HG03139 (cell line): ENCODE results near the gene DUOXA2.
"Not testable (repeated sequence)": the region's sequence is repeated elsewhere in the genome, so short reads cannot be mapped to it uniquely, and the experiment has no call there.

ENCODE experiments used
- ATAC-seq: cut with Tn5 transposase; IDR thresholded peaks from one replicate; pipeline ENCODE4 v1.9.1; 2021; ENCODE audit not compliant: unreplicated experiment

The DUOXA2 gene

GRCh38 chr15:45094358-45094730 is 19.8 kb upstream of the DUOXA2 start:
- ATAC-seq = no peak

- ATAC-seq = no peak
Observed at GRCh38 chr15:45095661-45096060, 18.5 kb upstream of the DUOXA2 start.

GRCh38 chr15:45097466-45097865 is 16.7 kb upstream of the DUOXA2 start:
- no peak for ATAC-seq

- ATAC-seq = no peak
Observed at GRCh38 chr15:45099549-45100165, 14.5 kb upstream of the DUOXA2 start.

GRCh38 chr15:45100884-45101625 is 13.1 kb upstream of the DUOXA2 start:
- no peak for ATAC-seq

GRCh38 chr15:45101749-45102148 is 12.4 kb upstream of the DUOXA2 start:
- no peak for ATAC-seq

- no peak for ATAC-seq
Observed at GRCh38 chr15:45102226-45102625, 11.9 kb upstream of the DUOXA2 start.

- ATAC-seq = not testable (repeated sequence)
Observed at GRCh38 chr15:45104170-45104569, 10.0 kb upstream of the DUOXA2 start.

- ATAC-seq = no peak
Observed at GRCh38 chr15:45105586-45105985, 8.5 kb upstream of the DUOXA2 start.

GRCh38 chr15:45106002-45106790 is 7.9 kb upstream of the DUOXA2 start:
- ATAC-seq = no peak

- ATAC-seq = no peak
Observed at GRCh38 chr15:45107941-45108630, 6.0 kb upstream of the DUOXA2 start.

- ATAC-seq = no peak
Observed at GRCh38 chr15:45110256-45110820, 3.8 kb upstream of the DUOXA2 start.

- ATAC-seq = no peak
Observed at GRCh38 chr15:45111390-45112142, 2.6 kb upstream of the DUOXA2 start.

GRCh38 chr15:45112143-45112590 is 2.0 kb upstream of the DUOXA2 start:
- ATAC-seq = no peak

- ATAC-seq = no peak
Observed at GRCh38 chr15:45112591-45113379, 1.3 kb upstream of the DUOXA2 start.

GRCh38 chr15:45113380-45113990 is 641 bp upstream of the DUOXA2 start:
- ATAC-seq = no peak

GRCh38 chr15:45114751-45115085 is 592 bp downstream of the DUOXA2 start:
- no peak for ATAC-seq

- no peak for ATAC-seq
Observed at GRCh38 chr15:45115312-45115820, 1.2 kb downstream of the DUOXA2 start.

- ATAC-seq = no peak
Observed at GRCh38 chr15:45116006-45116481, 1.9 kb downstream of the DUOXA2 start.
